ENCODE results near the gene RTCA.

- TF ChIP-seq CTCF (IDR thresholded peaks at IDR 0.05) (no peak), POLR2A (IDR thresholded peaks at IDR 0.05) (no peak), POLR2AphosphoS5 (IDR thresholded peaks at IDR 0.05) (no peak), EP300 (IDR thresholded peaks at IDR 0.05) (no peak)
These were observed 55.1 kb downstream of the RTCA start for GRCh38 chr1:100321100-100321493.
